ENCODE measurements around the gene HPGDS.

DNA sequence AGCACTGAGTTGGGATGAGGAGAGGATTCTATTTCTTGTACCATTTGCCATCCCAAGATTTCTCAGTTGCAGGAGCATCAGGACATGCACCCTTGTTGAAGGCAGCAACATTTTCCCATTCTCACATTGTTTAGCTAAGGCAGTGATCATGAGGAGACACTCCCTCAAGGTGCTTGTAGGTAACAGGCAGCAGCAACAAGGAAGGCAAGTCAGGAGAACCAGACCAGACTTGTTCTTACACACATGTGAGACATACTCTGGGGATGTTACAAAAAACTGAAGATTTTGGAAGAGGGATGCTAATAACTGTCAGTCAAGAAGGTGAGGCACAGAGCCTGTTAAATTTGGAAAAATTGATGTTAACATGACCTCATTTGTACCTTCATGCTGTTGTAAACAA, 15.5 kb upstream of the HPGDS start:
- TF ChIP-seq, protein P1, sequence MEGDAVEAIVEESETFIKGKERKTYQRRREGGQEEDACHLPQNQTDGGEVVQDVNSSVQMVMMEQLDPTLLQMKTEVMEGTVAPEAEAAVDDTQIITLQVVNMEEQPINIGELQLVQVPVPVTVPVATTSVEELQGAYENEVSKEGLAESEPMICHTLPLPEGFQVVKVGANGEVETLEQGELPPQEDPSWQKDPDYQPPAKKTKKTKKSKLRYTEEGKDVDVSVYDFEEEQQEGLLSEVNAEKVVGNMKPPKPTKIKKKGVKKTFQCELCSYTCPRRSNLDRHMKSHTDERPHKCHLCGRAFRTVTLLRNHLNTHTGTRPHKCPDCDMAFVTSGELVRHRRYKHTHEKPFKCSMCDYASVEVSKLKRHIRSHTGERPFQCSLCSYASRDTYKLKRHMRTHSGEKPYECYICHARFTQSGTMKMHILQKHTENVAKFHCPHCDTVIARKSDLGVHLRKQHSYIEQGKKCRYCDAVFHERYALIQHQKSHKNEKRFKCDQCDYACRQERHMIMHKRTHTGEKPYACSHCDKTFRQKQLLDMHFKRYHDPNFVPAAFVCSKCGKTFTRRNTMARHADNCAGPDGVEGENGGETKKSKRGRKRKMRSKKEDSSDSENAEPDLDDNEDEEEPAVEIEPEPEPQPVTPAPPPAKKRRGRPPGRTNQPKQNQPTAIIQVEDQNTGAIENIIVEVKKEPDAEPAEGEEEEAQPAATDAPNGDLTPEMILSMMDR (IDR thresholded peaks at IDR 0.05 in 4 of 5, conservative IDR thresholded peaks at IDR 0.05 in 1 of 5): no peak
- TF ChIP-seq POLR2A (IDR thresholded peaks at IDR 0.05): no peak
